OCI-LY3 (cell line): ENCODE measurements around the gene C9orf72.

Experiments
- EZH2phosphoT487 ChIP-seq: fragments of 200-600 bp; shearing (Covaris generic); IDR thresholded peaks from 2 replicates; pipeline ENCODE4 v1.6.1; 2018; ENCODE audit warnings: antibody characterized with exemption, mixed run types, low read depth
- TF ChIP-seq, protein P1 (sequence below): fragments of 200-600, 300-600 bp; sonication (generic); IDR thresholded peaks from 2 replicates; pipeline ENCODE4 v1.5.1; 2014; ENCODE audit warnings: antibody characterized with exemption, low read length, low read depth

DNA sequence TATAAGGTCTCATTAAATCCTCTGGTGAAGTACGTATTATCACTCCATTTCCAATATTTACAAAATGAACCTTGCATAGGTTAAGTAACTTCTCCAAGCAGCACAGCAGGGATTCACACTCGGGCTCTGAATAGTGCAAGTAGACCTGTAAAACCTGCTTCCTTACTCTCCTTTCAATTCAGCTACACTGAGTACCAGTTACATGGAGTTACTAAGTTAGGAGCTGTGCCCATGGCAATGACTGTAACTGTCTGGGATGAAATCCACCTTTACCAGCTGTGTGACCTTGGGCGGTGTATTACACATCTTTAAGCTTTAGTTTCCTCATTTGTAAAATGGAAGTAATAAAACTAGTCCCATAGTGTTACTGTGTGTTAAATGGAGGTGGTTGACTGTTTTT, 27.8 kb downstream of the C9orf72 start:
- TF ChIP-seq, protein P1, sequence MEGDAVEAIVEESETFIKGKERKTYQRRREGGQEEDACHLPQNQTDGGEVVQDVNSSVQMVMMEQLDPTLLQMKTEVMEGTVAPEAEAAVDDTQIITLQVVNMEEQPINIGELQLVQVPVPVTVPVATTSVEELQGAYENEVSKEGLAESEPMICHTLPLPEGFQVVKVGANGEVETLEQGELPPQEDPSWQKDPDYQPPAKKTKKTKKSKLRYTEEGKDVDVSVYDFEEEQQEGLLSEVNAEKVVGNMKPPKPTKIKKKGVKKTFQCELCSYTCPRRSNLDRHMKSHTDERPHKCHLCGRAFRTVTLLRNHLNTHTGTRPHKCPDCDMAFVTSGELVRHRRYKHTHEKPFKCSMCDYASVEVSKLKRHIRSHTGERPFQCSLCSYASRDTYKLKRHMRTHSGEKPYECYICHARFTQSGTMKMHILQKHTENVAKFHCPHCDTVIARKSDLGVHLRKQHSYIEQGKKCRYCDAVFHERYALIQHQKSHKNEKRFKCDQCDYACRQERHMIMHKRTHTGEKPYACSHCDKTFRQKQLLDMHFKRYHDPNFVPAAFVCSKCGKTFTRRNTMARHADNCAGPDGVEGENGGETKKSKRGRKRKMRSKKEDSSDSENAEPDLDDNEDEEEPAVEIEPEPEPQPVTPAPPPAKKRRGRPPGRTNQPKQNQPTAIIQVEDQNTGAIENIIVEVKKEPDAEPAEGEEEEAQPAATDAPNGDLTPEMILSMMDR: no peak
- TF ChIP-seq EZH2phosphoT487: no peak
